Activated T-helper 2 cell treated with anti-CD3 and anti-CD28 coated beads, Interferon-gamma antibody, Interleukin-2, Interleukin-4, amounts not matched to agents 10 μg/mL and 5 μg/mL and 100 μg/mL, durations not matched to agents 14 hours and 24 hours and 36 hours (primary cell): ENCODE measurements around the gene F5. TPM values are rescaled to one million over a fixed set of nuclear protein-coding genes. Genes with fewer than 3 reads are reported as not detected.
A peak's percentile ranks its signal among the peaks of the same experiment; 100 is the strongest.

Experiments
- DNase-seq: peaks from one replicate; pipeline ENCODE4 v3.0.0; 2021; ENCODE audit warnings: low spot score
- H3K27ac Mint-ChIP-seq: one replicate; pipeline ENCODE4 v1.8.0; 2021; ENCODE audit warnings: mixed read lengths
- H3K27me3 Mint-ChIP-seq: one replicate; pipeline ENCODE4 v1.8.0; 2021; ENCODE audit warnings: low read depth, mixed read lengths
- H3K36me3 Mint-ChIP-seq: one replicate; pipeline ENCODE4 v1.8.0; 2021; ENCODE audit warnings: low read depth, mixed read lengths
- H3K4me1 Mint-ChIP-seq: one replicate; pipeline ENCODE4 v1.8.0; 2021; ENCODE audit warnings: low read depth, mixed read lengths
- H3K4me3 Mint-ChIP-seq: one replicate; pipeline ENCODE4 v1.8.0; 2021; ENCODE audit warnings: low read depth, mild to moderate bottlenecking, moderate library complexity, mixed read lengths
- H3K9me3 Mint-ChIP-seq: one replicate; pipeline ENCODE4 v1.8.0; 2021; ENCODE audit warnings: mixed read lengths
- intact Hi-C: fragments of 100-400 bp; cut with micrococcal nuclease; formaldehyde crosslinking; loops from one replicate; pipeline ENCODE4 v1.15.1; 2023
- total RNA-seq: library from RNA; stranded (reverse); gene quantifications from 2 replicates; pipeline ENCODE4 v1.2.3, GENCODE V29; 2022

F5 gene
- total RNA-seq, 1 donor from 2014 or later = 26.0 TPM

DNA sequence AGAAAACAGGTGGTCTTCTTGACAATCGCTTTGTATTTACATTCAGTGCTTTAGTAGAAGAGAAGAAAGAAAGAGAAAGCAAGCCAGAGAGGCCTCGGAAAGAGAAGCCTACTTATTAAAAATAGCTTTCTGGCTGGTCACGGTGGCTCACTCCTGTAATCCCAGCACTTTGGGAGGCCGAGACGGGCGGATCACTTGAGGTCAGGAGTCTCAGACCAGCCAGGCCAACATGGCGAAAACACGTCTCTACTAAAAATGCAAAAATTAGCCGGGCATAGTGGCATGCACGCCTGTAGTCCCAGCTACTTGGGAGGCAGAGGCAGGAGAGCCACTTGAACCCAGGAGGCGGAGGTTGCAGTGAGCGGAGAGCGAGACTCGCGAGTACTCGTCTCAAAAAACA, 98.7 kb downstream of the F5 start:
- Mint-ChIP-seq H3K27me3 (no peaks in the 10 kb centered on the region), H3K9me3 (no peaks in the 10 kb centered on the region), H3K4me1 (peaks cover 61% of the 10 kb centered on the region), H3K36me3 (peaks cover 8% of the 10 kb centered on the region), H3K27ac (no peak overlapping the region), H3K4me3 (no peak overlapping the region)
- no peak for DNase-seq
- intact Hi-C loops = loop anchor here (2.0 to 5.0 kb wide), 7 partner anchors 101 to 587 kb away; partner anchors contain the start of genes ATP1B1, KIFAP3, NME7 and SCYL3

DNA sequence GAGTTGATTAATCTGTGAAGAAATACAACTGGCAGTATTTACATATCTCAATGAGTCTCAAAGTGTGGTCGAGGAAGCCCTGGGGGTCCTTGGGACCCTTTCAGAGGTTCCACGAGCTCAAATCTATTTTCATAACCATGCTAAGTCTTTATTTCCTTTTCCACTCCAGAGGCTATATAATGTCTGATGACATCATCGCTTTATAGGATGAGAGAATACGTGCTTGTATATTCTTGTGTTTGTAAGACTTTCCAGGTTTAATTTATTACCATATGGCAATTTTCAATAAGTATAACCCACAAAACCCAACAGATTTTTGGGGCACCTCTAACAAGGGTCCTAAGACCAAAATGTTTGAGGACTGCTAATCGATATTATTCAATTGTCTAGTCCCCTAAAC, 99.1 kb downstream of the F5 start:
- no peak for DNase-seq
- Mint-ChIP-seq H3K27me3 (no peaks in the 10 kb centered on the region), H3K4me1 (peaks cover 57% of the 10 kb centered on the region), H3K9me3 (no peaks in the 10 kb centered on the region), H3K36me3 (peaks cover 9% of the 10 kb centered on the region), H3K4me3 (peak overlapping the region; percentile 89), H3K27ac (peak overlapping the region; percentile 83)
- intact Hi-C loops = loop anchor here (2.0 to 5.0 kb wide), 7 partner anchors 102 to 588 kb away; partner anchors contain the start of genes ATP1B1, KIFAP3, NME7 and SCYL3

DNA sequence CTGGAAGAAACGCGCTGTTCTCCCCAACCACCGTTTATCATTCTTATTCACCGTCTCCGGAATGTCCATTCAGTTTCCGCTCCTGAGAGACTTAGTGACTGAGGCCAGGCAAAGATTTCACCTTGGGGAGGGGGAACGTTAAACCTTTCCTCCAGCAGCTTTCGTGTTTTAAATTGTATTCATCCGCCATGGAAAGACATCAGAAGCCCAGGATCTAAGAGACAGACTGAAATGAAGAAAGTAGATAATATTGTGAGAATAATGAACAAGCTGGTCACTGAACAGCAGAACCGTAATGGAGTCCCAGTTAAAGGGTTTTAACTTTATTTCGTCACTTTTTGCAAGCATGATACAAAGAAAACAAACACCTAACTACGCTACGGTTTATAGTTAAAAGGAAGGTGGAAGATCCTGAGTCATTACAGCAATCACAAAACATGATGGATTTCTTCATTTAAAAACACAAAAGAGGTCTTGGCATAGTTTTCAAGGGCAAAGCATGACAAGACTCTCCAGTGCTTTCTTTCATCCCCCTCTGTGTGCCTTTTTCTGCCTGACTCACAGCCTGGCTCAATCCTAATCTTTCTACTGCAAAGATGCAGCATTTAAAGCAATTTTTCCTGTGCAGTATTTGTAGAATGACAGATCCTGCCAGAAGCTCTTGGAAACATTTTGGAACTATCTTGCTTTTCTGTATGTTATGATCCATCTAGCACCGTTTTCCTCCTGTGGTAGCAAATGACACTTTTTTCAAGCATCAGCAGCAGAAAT, 99.8 kb downstream of the F5 start:
- Mint-ChIP-seq H3K4me1 (peaks cover 54% of the 10 kb centered on the region), H3K4me3 (peak overlapping the region; percentile 89), H3K9me3 (no peaks in the 10 kb centered on the region), H3K27ac (peak overlapping the region; percentile 83), H3K27me3 (no peaks in the 10 kb centered on the region), H3K36me3 (peaks cover 9% of the 10 kb centered on the region)
- DNase-seq = no peak
- intact Hi-C loops = loop anchor here (1.0 to 5.0 kb wide), 9 partner anchors 96 to 1123 kb away; partner anchors contain the start of genes ATP1B1, KIFAP3, NME7 and SCYL3

DNA sequence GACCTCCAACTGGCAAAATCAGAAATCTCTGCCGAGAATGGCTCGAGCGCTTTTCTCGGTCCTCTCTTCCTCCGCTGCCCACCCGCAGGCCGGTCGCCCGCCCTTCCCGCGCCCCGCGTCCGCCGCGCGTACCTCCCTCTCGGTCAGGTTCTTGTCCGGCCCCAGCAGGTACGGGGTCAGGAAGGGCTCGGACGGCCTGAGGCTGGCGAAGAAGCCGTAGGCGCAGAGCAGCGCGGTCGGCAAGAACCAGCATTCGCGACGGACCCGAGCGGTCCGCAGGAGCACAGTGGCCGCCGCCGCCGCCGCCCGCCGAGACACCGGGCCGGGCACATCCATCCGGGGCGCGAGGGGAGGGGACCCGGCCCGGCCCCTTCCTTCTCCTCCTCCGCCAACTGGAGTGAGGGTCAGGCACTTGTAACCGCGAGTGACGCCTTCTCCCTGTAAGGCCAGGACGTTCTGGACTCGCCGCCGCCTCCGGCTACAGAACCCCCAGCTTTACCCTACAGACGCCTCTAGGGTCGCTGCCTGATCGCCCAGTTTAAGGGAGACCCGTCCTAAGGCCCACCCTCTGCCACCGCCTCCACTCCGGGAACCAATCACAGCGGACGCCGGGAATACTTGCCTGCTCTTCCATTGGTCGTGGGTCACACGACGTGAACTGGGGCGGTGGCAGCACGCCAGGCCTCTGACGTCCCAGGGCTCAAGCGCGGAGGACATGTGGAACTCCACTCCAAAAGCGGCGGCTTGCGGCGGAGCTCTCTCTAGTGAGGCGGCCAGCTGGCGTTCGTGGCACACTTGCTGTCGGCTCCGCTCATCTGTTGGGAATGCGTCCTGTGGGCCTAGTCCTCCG, 100.6 kb downstream of the F5 start, which contains the start of gene SLC19A2:
Gene SLC19A2 (minus strand): TSS at position 514 of the 850 bp plus-strand sequence. CDS start 178 bp downstream, at position 336.
- Mint-ChIP-seq H3K36me3 (peaks cover 11% of the 10 kb centered on the region), H3K9me3 (no peaks in the 10 kb centered on the region), H3K27ac (peak within 1 kb of the TSS; percentile 90), H3K27me3 (no peaks in the 10 kb centered on the region), H3K4me3 (peak within 1 kb of the TSS; percentile 89), H3K4me1 (peaks cover 59% of the 10 kb centered on the region)
- intact Hi-C loops = loop anchor here (1.0 to 5.0 kb wide), 10 partner anchors 61 to 1122 kb away; partner anchors contain the start of genes ATP1B1, KIFAP3, NME7 and SCYL3
- peak; percentile 94 for DNase-seq

DNA sequence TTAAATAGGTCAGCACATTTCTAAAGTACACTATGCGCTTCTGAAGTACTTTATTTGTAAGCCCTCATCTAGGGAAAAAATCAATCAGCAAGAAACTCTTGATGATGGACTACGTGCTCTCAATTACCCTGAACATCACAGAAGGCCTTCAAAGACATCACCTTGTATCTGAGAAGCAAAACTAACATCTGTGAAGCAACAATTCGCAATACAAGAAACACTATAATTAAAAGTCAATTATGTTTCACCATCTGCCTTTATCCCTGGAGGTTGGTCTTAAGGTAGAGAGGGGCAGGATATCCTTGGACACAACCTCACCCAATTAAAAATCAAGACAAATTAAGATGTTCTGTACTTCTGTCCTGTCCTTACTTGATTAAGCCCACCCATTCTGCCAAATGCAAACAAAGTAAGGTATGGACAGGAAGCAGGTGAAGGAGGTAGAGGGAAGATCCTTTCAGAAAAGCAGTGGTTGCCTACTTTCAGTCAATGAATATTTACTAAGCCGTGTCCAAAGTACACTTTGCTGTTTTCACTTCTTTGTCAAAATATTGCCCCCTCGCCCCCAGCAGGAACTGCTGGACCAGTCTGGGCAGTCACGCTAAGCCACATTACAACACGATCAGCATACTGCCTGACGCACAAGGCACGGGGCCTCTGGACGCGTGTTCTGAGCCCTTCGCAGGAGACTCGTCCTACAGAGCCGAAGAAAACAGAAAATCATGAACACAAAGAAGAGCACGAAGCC, 101.4 kb downstream of the F5 start:
- no peak for DNase-seq
- Mint-ChIP-seq H3K36me3 (peaks cover 14% of the 10 kb centered on the region), H3K27me3 (no peaks in the 10 kb centered on the region), H3K4me3 (peak overlapping the region; percentile 89), H3K4me1 (peaks cover 66% of the 10 kb centered on the region), H3K9me3 (no peaks in the 10 kb centered on the region), H3K27ac (peak overlapping the region; percentile 90)
- intact Hi-C loops = loop anchor here (1.0 to 5.0 kb wide), 5 partner anchors 61 to 407 kb away; partner anchors contain the start of genes ATP1B1 and SCYL3

DNA sequence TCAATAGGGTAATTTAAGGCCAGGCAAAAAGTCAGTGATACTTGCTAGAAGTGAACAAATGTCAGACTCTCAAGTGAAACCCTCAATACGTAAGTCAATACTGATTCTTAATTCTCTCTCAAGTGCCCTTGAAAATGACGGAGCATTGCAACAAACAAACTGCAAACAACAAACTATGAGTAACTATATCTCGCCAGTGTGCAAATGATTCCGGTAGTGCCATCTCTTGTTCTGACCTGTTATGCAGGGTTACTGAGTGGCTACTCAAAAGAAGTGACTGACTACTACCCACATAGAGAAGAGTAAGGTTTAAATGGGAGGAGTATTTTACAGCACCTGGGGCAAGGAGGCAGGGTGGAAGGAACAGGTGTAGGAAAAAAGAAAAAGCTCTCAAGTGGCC, 102.2 kb downstream of the F5 start:
- H3K4me1 Mint-ChIP-seq = peaks cover 69% of the 10 kb centered on the region
- peak overlapping the region; percentile 89 for H3K4me3 Mint-ChIP-seq
- intact Hi-C loops = no loop called here
- H3K27me3 Mint-ChIP-seq = no peaks in the 10 kb centered on the region
- no peak overlapping the region for H3K27ac Mint-ChIP-seq
- DNase-seq = no peak
- H3K9me3 Mint-ChIP-seq = no peaks in the 10 kb centered on the region
- peaks cover 14% of the 10 kb centered on the region for H3K36me3 Mint-ChIP-seq

DNA sequence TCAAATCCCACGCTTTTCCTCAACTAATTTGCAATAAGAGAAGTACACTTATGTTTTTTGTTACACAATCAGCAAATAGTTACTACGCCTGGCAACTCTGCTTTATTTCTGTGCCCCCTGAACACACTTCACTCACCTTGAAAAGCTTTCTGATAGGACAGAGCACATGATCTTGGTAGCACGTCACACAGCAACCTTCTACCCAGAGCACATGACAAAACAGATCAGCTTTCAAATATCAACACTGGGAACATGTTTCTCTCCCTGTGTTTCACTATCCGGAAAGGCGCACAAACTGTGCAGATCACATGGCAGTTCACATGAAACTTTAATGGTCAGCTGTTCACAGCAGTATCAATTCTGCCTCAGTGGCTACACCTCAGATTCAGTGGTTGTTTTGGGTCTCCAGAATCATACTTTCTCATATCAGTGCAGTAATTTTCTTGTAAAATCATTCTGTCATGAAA, 102.7 kb downstream of the F5 start:
- H3K9me3 Mint-ChIP-seq = no peaks in the 10 kb centered on the region
- intact Hi-C loops = no loop called here
- no peak overlapping the region for H3K27ac Mint-ChIP-seq
- no peaks in the 10 kb centered on the region for H3K27me3 Mint-ChIP-seq
- H3K36me3 Mint-ChIP-seq = peaks cover 14% of the 10 kb centered on the region
- peak overlapping the region; percentile 89 for H3K4me3 Mint-ChIP-seq
- peaks cover 68% of the 10 kb centered on the region for H3K4me1 Mint-ChIP-seq
- no peak for DNase-seq

DNA sequence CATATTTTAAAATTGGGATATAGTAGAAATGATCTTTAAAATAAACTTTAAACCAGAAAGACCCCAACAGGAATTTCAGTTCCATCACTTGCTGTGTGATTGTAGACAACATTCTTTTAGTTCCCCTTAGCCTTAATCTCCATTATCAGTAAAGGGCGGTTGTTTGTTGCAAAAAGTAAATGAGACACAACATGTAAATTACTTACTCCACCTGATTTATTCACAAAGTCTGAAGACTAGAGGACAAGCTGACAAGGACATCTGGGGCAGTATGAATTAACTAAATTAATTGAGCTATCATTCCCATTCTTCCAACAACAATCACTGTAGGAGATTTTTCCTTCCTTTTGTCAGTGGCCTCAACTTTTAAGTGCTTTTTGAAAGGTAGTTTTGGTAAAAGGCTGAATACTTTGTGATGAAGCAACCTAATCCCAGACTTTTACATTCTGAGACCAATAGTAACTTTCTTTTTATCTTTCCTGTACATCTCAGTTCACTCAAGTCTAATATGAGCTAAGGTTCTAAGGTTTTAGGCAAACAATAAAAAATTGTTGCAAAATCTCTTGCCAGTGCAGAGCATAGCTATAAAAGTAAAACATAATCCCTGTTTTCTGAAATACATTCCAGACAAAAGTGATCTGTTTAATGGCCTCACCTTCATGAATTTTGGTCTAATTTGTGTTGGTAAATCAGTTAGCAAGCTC, 106.8 kb downstream of the F5 start:
- Mint-ChIP-seq H3K4me3 (no peak overlapping the region), H3K27ac (no peak overlapping the region), H3K9me3 (no peaks in the 10 kb centered on the region), H3K36me3 (peaks cover 34% of the 10 kb centered on the region), H3K4me1 (peaks cover 45% of the 10 kb centered on the region), H3K27me3 (no peaks in the 10 kb centered on the region)
- DNase-seq = no peak
- intact Hi-C loops = no loop called here

DNA sequence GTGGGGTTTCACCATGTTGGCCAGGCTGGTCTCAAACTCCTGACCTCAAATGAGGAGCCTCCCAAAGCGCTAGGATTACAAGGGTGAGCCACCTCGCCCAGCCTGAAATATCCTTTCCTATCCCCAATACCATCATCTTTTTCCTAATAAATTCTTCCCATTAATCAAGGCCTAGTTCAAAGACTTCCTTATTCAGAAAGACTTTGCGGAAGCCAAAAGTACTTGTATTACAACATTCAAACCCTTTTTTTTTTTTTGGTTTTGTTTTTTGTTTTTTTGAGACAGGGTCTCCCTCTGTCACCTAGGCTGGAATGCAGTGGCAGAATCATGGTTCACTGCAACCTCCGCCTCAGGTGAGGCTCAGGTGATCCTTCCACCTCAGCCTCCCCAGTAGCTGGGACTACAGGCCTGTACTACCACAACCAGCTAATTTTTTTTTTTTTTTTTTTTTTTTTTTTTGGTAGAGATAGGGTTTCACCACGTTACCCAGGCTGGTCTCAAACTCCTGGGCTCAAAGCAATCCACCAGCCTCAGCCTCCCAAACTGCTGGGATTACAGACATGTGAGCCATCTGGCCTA, 108.1 kb downstream of the F5 start:
- Mint-ChIP-seq H3K9me3 (no peaks in the 10 kb centered on the region), H3K27me3 (no peaks in the 10 kb centered on the region), H3K4me1 (peaks cover 33% of the 10 kb centered on the region), H3K36me3 (peaks cover 29% of the 10 kb centered on the region), H3K27ac (no peak overlapping the region), H3K4me3 (no peak overlapping the region)
- intact Hi-C loops = no loop called here
- no peak for DNase-seq

DNA sequence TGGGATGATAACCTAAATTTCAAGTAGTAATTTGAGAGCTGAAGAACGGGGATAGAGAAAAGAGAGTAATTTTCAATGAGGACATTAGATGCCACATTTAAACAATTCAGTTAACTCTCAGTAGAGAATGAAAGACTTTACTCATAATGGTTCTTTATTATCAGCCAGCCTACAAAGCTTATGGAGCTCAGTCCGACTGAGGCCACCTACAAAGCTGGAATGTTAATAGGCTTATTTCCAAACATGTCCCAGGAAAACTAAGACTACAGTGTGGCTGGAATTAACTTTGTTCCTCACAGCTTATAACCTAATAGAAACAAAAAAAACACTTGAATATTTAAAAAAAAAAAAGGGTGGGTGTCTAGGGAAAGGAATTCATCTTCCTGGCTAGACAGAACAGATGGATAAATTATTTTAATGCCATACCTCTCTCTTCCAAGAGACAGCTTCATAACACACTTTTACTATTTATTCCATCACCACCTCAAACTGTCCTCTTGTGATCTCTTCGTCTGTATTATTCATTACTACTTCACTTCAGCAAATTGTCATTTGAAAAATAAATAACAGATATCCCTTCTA, 110.4 kb downstream of the F5 start:
- H3K36me3 Mint-ChIP-seq = peaks cover 28% of the 10 kb centered on the region
- no peak overlapping the region for H3K27ac Mint-ChIP-seq
- no peak overlapping the region for H3K4me3 Mint-ChIP-seq
- DNase-seq = no peak
- no peaks in the 10 kb centered on the region for H3K27me3 Mint-ChIP-seq
- no peaks in the 10 kb centered on the region for H3K9me3 Mint-ChIP-seq
- H3K4me1 Mint-ChIP-seq = peaks cover 23% of the 10 kb centered on the region
- intact Hi-C loops = no loop called here

DNA sequence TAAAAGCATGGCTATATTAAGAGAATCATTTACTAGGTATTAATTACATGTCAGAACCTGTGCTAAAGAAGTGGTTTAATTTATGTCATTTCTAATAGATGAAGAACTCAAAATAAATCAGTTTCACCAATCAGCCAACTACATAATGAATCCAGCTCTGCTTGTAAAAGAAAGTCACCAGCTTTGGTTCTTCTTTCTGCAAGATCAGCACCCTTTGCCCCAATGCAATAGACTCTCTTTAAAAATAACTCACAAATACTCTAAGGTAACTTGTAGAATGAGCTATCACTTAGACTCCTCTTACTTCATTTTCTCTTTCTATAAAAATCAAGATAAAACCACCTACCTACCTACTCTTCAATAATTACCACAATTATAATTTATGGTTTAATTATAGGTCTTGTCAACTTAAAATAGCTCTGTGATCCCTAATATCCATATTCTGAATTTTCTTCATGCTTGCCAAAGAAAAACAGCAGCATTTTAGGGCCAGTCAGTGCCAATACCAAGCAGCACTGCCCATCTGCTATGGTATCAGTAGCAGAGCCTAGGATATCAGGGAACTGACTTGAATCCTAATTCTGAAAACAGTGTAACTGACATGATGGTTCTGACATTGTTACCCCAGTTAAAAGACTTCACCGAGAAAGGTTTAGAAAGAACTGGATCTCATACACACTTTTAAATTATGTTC, 111.8 kb downstream of the F5 start:
- Mint-ChIP-seq H3K27ac (no peak overlapping the region), H3K36me3 (peaks cover 24% of the 10 kb centered on the region), H3K9me3 (no peaks in the 10 kb centered on the region), H3K4me1 (peaks cover 10% of the 10 kb centered on the region), H3K27me3 (no peaks in the 10 kb centered on the region), H3K4me3 (no peak overlapping the region)
- intact Hi-C loops = no loop called here
- no peak for DNase-seq
